Esophagus squamous epithelium (tissue), 5 donors: Measurements from ENCODE around the gene DHTKD1. TPM values are rescaled to one million over a fixed set of nuclear protein-coding genes. Genes with fewer than 3 reads are reported as not detected.

Experiments used
- DNase-seq: peaks from one replicate; lab custom pipeline; 2025; lab: John Stamatoyannopoulos, UW
- H3K27ac ChIP-seq, 4 donors: fragments of 200-600 bp; sonication (generic); one replicate each; pipeline ENCODE4 v1.5.1; 2016 to 2019; ENCODE audit warnings: mild to moderate bottlenecking in 1 of 4
- H3K27me3 ChIP-seq, 4 donors: fragments of 200-600 bp; sonication (generic); 1 replicate in 3 of 4; 2 replicates in 1 of 4; pipeline versions ENCODE4 v1.5.1 to v1.6.0; 2017 to 2021; ENCODE audit warnings: antibody characterized with exemption in 1 of 4
- H3K36me3 ChIP-seq, 3 donors: fragments of 200-600 bp; sonication (generic); one replicate each; pipeline ENCODE4 v1.5.1; 2016 to 2019
- H3K4me1 ChIP-seq, 3 donors: fragments of 200-600 bp; sonication (generic); one replicate each; pipeline ENCODE4 v1.5.1; 2017 to 2019
- H3K4me3 ChIP-seq, 4 donors: fragments of 200-600 bp; sonication (generic); 1 replicate in 3 of 4; 2 replicates in 1 of 4; pipeline ENCODE4 v1.5.1; 2016 to 2019; ENCODE audit warnings: mild to moderate bottlenecking in 2 of 4, moderate library complexity in 1 of 4
- H3K9me3 ChIP-seq, 3 donors: fragments of 200-600 bp; sonication (generic); one replicate each; pipeline ENCODE4 v1.5.1; 2016 to 2019
- POLR2A ChIP-seq, 4 donors: fragments of 450-650 bp; IDR thresholded peaks; one replicate each; pipeline ENCODE4 v1.6.1; 2017; ENCODE audit warnings: antibody characterized with exemption in 4 of 4, mild to moderate bottlenecking in 4 of 4, moderate library complexity in 3 of 4
- WGBS, 2 donors: methylation state at CpG; one replicate each; pipeline ENCODE4 v1.1.5; 2018; 5-methylcytosine and 5-hydroxymethylcytosine counted together
- intact Hi-C: fragments of 100-400 bp; cut with DNase I; formaldehyde crosslinking; loops from one replicate; pipeline ENCODE4 v1.15.0; 2022
- total RNA-seq, 4 donors: library from RNA; depleted of rRNA; stranded (reverse); fragments of >200 nt; gene quantifications; one replicate each; pipeline ENCODE4 v1.1.0, GENCODE V29; 2016
- TF ChIP-seq, protein P1 (sequence below), 6 experiments: fragments of 450-650 bp in 4 of 6; fragments of 200-600 bp in 2 of 6; sonication (generic) in 2 of 6; IDR thresholded peaks; one replicate each; pipeline ENCODE4 v1.5.1; 2016 to 2019; ENCODE audit warnings: antibody characterized with exemption in 6 of 6, mild to moderate bottlenecking in 4 of 6, moderate library complexity in 4 of 6
- donor health status: DM: yes; HTN: yes; CAD: no.

The DHTKD1 gene
- total RNA-seq, 4 donors from 2014 or later, result 10.2 to 24.9 (median 16.9) TPM

DNA sequence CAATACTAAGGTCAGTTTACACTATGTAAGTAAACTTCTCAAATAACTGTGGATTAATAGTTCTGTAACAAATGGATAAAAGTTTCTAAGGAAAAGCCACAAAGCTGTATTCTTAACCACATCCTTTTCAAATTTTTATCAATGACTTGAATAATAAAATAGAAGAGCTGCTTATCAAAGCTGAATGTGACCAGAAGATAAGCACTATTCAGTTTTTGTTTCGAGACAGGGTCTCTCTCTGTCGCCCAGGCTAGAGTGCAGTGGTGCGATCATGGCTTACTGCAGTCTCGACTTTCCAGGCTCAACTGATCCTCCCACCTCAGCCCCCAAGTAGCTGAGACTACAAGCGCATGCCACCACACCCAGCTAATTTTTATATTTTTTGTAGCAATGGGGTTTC is 43.2 kb upstream of the DHTKD1 start:
- 89 to 90% methylated on average over 5 of the region's 5 CpGs for WGBS, 2 donors
- Histone ChIP-seq H3K4me3 (no peak overlapping the region), H3K4me1 (peaks cover 0 to 9% (median 0%) of the 10 kb centered on the region in 3 donors), H3K36me3 (peaks cover 0 to 81% (median 7%) of the 10 kb centered on the region in 3 donors), H3K27ac (no peak overlapping the region), H3K27me3 (no peaks in the 10 kb centered on the region), H3K9me3 (no peaks in the 10 kb centered on the region)
- DNase-seq, result no peak
- TF ChIP-seq, protein P1, sequence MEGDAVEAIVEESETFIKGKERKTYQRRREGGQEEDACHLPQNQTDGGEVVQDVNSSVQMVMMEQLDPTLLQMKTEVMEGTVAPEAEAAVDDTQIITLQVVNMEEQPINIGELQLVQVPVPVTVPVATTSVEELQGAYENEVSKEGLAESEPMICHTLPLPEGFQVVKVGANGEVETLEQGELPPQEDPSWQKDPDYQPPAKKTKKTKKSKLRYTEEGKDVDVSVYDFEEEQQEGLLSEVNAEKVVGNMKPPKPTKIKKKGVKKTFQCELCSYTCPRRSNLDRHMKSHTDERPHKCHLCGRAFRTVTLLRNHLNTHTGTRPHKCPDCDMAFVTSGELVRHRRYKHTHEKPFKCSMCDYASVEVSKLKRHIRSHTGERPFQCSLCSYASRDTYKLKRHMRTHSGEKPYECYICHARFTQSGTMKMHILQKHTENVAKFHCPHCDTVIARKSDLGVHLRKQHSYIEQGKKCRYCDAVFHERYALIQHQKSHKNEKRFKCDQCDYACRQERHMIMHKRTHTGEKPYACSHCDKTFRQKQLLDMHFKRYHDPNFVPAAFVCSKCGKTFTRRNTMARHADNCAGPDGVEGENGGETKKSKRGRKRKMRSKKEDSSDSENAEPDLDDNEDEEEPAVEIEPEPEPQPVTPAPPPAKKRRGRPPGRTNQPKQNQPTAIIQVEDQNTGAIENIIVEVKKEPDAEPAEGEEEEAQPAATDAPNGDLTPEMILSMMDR (IDR thresholded peaks at IDR 0.05), result no peak
- TF ChIP-seq POLR2A (IDR thresholded peaks at IDR 0.05), result no peak
- intact Hi-C loops, result no loop called here

DNA sequence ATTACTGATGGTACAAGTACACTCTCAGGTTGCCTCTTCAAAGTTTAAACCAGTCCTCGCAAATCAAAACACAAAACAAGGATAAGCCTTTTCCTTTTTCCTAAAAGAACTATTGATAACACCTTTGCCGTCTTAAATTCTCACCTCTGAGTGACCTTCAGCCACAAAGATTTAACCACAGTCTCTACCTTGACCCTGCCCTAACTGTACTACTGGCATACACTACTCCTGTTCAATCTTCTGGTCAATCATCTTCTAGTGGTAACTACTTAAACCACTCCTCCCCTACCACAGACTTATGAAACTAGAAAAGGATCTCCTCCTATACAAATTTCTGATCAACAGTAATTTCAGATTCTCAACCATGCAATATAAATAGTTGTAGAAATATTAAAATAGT is 41.2 kb upstream of the DHTKD1 start:
- no peaks in the 10 kb centered on the region for H3K27me3 ChIP-seq
- peaks cover 0 to 83% (median 7%) of the 10 kb centered on the region in 3 donors for H3K36me3 ChIP-seq
- H3K4me1 ChIP-seq, result peaks cover 0 to 5% (median 0%) of the 10 kb centered on the region in 3 donors
- WGBS, 2 donors, result 85 to 93% methylated on average over 2 of the region's 2 CpGs
- no peaks in the 10 kb centered on the region for H3K9me3 ChIP-seq
- H3K27ac ChIP-seq, result no peak overlapping the region
- DNase-seq, result no peak
- intact Hi-C loops, result no loop called here
- no peak overlapping the region for H3K4me3 ChIP-seq
- TF ChIP-seq, protein P1 (IDR thresholded peaks at IDR 0.05), result no peak

- TF ChIP-seq POLR2A (IDR thresholded peaks at IDR 0.05), result no peak
- TF ChIP-seq, protein P1 (IDR thresholded peaks at IDR 0.05), result no peak
- WGBS, 2 donors, result 93 to 98% methylated on average over 4 of the region's 4 CpGs
- no peak overlapping the region for H3K27ac ChIP-seq
Observed at GRCh38 chr10:12031404-12031803, 37.4 kb upstream of the DHTKD1 start.

DNA sequence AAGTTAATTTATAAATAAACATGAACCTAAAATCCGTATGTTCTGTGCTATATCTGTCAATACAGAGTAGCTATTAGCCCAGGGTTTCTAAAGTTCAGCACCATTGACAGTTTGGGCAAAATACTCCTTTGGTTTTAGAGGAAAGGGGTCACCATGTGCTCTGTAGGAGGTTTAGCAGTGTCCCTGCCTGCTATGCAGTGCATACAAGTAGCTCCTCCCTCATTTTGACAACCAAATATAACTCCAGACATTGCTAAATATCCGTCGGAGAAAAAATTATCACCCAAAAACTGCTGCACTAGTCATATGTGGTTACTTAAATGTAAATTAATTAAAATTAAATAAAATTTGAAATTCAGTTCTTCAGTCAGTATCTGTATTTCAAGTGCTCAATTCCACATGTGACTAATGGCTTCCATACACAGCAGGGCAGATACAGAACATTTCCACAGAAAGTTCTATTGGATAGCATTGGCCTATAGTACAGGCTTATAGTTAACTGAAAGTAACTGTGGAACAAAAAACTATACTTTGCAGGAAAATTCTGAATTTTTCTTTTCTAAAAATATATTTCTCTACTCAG is 32.6 kb upstream of the DHTKD1 start:
- DNase-seq, result no peak
- Histone ChIP-seq H3K36me3 (peaks cover 0 to 42% (median 0%) of the 10 kb centered on the region in 3 donors), H3K4me1 (peaks cover under 1 to 37% (median 3%) of the 10 kb centered on the region in 3 donors), H3K27me3 (no peaks in the 10 kb centered on the region), H3K4me3 (no peak overlapping the region), H3K27ac (no peak overlapping the region), H3K9me3 (no peaks in the 10 kb centered on the region)
- no peak for TF ChIP-seq POLR2A (IDR thresholded peaks at IDR 0.05)
- TF ChIP-seq, protein P1 (IDR thresholded peaks at IDR 0.05), result no peak
- 69 to 91% methylated on average over 3 of the region's 3 CpGs for WGBS, 2 donors
- intact Hi-C loops, result no loop called here

More at GRCh38 chr10:12031404-12031803, 37.4 kb upstream of the DHTKD1 start:
- H3K4me3 ChIP-seq, result no peak overlapping the region
- no peaks in the 10 kb centered on the region for H3K9me3 ChIP-seq
- no peaks in the 10 kb centered on the region for H3K4me1 ChIP-seq
- intact Hi-C loops, result no loop called here
- H3K36me3 ChIP-seq, result peaks cover 0 to 86% (median 7%) of the 10 kb centered on the region in 3 donors
- no peaks in the 10 kb centered on the region for H3K27me3 ChIP-seq
- no peak for DNase-seq

GRCh38 chr10:12041766-12042408 is 26.9 kb upstream of the DHTKD1 start:
- no peak for TF ChIP-seq POLR2A (IDR thresholded peaks at IDR 0.05)
- TF ChIP-seq, protein P1 (IDR thresholded peaks at IDR 0.05), result no peak
- intact Hi-C loops, result no loop called here
- peak overlapping the region; percentile 89 to 98 (median 96) for H3K27ac ChIP-seq
- peaks cover 0 to 7% (median 0%) of the 10 kb centered on the region in 4 donors for H3K27me3 ChIP-seq
- H3K36me3 ChIP-seq, result no peaks in the 10 kb centered on the region
- WGBS, 2 donors, result 0 to 1% methylated on average over 23 to 26 of the region's 26 CpGs
- H3K4me3 ChIP-seq, result peak overlapping the region; percentile 77 to 100 (median 100)
- H3K9me3 ChIP-seq, result no peaks in the 10 kb centered on the region
- no peak for DNase-seq
- H3K4me1 ChIP-seq, result peaks cover 3 to 52% (median 7%) of the 10 kb centered on the region in 3 donors
